Right lobe of liver (tissue), 4 donors: ENCODE measurements around the gene CSF3R.
"Not testable (repeated sequence)": the region's sequence is repeated elsewhere in the genome, so short reads cannot be mapped to it uniquely, and the experiment has no call there.

Experiments
- POLR2A ChIP-seq: fragments of 450-650 bp; IDR thresholded peaks from one replicate; pipeline ENCODE4 v1.6.1; 2017; ENCODE audit warnings: antibody characterized with exemption, mild to moderate bottlenecking
- TF ChIP-seq, protein P1 (sequence below), 4 donors: fragments of 200-600 bp in 3 of 4; fragments of 450-650 bp in 1 of 4; IDR thresholded peaks; one replicate each; pipeline versions ENCODE4 v1.5.1 to v1.8.0; 2016 to 2022; ENCODE audit warnings: antibody characterized with exemption in 4 of 4, mild to moderate bottlenecking in 2 of 4
- donor health status: DM: no; HTN: no; CAD: no.
- donor health status: DM: no; HTN: no; CAD: no.
- donor health status: DM: no; HTN: yes; CAD: no.

GRCh38 chr1:36487336-36487725 is 4.6 kb upstream of the CSF3R start:
- TF ChIP-seq, protein P1, sequence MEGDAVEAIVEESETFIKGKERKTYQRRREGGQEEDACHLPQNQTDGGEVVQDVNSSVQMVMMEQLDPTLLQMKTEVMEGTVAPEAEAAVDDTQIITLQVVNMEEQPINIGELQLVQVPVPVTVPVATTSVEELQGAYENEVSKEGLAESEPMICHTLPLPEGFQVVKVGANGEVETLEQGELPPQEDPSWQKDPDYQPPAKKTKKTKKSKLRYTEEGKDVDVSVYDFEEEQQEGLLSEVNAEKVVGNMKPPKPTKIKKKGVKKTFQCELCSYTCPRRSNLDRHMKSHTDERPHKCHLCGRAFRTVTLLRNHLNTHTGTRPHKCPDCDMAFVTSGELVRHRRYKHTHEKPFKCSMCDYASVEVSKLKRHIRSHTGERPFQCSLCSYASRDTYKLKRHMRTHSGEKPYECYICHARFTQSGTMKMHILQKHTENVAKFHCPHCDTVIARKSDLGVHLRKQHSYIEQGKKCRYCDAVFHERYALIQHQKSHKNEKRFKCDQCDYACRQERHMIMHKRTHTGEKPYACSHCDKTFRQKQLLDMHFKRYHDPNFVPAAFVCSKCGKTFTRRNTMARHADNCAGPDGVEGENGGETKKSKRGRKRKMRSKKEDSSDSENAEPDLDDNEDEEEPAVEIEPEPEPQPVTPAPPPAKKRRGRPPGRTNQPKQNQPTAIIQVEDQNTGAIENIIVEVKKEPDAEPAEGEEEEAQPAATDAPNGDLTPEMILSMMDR (IDR thresholded peaks at IDR 0.05): not testable (repeated sequence)
- TF ChIP-seq POLR2A: not testable (repeated sequence)
